HT-29 (cell line): Measurements from ENCODE around the gene RNU1-4. TPM values are rescaled to one million over a fixed set of nuclear protein-coding genes. Genes with fewer than 3 reads are reported as not detected.

Source experiments
- small RNA-seq: library from RNA; depleted of rRNA; stranded (forward); fragments of <200 nt; gene quantifications from one replicate; pipeline ENCODE3, GENCODE V24; 2014
- total RNA-seq: library from RNA; depleted of rRNA; stranded (reverse); fragments of >200 nt; shearing (Covaris generic); gene quantifications from 2 replicates; pipeline ENCODE4 v1.2.3, GENCODE V29; 2014; rRNA removed

The RNU1-4 gene
- total RNA-seq, 1 experiment from 2014 or later: under 0.01 TPM

Small RNA genes lying within 50 kb of the gene (small RNA-seq; reads per million reads assigned to genes)
- gene RNU1-4: not detected

Other genes starting within 250 kb of the RNU1-4 start
- under 0.01 TPM in 2 replicates for gene RNU1-1, start 226.2 kb upstream of the RNU1-4 start, total RNA-seq
- 5.1 and 6.2 TPM in 2 replicates for gene NBPF1, start 127.0 kb upstream of the RNU1-4 start, total RNA-seq
- under 0.01 TPM in 2 replicates for gene RNU1-3, start 73.6 kb upstream of the RNU1-4 start, total RNA-seq
- under 0.01 TPM in 2 replicates for gene RNU1-2, start 155.5 kb downstream of the RNU1-4 start, total RNA-seq
- 12.0 and 13.2 TPM in 2 replicates for gene CROCC, start 181.4 kb downstream of the RNU1-4 start, total RNA-seq
- gene MFAP2, start 240.1 kb downstream of the RNU1-4 start, total RNA-seq: 0.08 and 0.33 TPM in 2 replicates